Stimulated activated CD4-positive, alpha-beta T cell treated with anti-CD3 and anti-CD28 coated beads, Interleukin-4, amount 100 ng/mL, for 48 hours (primary cell): ENCODE results near the gene PRKCA.

Experiments
- DNase-seq, 2 donors: peaks; one replicate each; pipeline ENCODE4 v3.0.0-alpha.2; 2020; ENCODE audit warnings: low read depth in 2 of 2

PRKCA gene

DNA sequence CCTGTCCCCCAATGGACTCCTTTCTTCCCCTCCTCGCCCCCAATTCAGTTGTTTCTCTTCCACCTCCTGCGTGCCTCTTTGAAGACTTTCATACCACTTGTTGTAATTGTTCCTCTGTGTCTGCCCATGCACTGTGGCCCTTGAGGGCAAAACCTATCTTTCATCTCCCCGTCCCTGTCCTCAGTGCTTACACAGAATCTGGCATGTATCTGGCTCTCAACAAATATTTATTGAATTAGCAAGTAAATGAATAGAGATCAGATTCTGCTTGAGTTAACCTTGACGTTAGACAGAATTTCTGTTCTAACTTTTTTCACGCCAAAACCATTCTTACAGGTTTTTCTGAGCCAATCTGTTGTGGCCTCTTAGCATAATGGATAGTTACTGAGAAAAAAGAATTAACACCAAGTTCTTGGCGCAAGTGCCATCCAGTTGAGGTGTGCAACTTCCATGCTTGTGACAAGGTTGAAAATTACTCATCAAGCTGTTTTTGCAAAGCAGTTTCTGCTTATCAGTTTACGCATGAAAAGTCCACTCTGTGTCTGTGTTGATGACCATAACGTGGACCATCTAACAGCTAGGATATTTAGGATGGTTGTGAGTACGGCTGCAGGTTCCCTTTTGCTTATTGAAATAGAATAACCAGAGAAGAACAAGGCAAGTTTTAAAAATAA lies 215.1 kb downstream of the PRKCA start:
- no peak for DNase-seq

DNA sequence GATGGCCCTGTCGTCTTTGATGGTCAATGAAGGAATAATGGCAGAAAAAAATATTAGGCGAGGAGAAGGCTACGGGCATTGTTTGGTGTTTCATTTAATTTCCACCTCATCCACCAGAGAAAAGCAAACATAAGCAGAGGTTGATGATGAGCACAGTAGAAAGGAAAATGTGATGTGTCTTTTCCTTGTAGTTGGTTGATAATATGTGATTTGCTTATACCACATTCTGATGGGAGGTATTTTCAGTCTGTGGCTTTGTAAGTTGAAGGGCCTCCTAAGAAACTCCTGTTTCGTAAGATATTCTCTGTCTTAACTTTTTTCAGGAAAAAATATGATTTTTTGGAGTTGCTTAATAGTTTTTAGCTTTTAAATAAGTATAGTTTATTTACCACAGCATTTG lies 215.7 kb downstream of the PRKCA start:
- DNase-seq, result no peak

DNA sequence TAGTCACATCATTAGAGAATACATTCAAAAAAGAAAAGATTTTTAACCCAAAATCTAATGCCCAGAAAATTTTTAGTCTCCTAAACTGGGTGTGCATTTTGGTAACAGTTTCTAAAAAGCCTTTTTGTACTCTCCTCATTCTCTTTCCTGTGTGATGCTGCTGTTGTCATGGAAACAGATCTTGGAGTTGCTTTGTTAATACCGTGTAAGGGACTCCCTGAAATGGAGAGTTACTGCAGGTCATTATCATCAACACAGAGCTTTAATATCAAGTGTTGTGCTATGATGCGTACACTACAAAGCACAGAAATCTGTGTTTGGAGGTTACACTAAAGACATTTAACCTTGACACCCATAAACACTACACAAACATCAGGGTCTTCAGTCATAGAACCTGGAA lies 216.3 kb downstream of the PRKCA start:
- DNase-seq, result no peak

DNA sequence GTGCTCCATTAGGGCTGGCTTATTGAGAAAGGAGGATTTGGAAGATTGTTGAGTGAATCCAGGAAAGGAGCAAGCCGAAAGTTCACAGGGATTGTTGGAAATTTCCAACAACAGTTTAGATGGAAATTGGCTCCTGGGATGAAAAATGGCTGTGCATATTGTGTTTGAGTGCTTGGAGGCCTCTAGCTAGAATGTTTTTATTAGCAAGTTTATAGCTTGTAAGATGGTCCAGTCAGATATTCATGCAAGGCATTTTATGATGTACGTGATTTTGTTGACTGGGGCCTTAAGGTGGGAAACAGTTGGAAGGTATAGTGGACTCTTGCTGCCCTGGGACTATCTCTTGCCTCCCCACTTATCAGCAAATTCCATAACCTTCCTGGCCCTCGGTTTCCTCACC lies 216.7 kb downstream of the PRKCA start:
- no peak for DNase-seq

DNA sequence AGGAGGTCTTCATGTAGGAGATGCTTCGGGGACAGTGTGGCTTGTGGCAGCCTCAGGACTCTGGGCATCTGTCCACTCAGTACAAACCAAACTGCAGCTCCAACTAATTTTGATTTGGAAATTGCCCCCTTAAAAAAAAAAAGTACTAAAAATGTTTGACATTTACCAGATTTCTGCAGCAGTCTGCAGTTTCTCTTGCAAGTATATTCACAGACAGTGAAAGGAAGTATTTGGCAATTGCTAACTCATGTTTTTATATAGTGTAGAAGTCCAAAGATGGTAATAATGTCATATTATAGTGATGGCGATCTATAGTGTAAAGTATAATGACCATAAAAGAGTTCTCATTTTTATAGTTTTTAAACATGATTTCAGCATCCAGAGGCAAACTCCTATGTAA lies 218.6 kb downstream of the PRKCA start:
- no peak for DNase-seq

DNA sequence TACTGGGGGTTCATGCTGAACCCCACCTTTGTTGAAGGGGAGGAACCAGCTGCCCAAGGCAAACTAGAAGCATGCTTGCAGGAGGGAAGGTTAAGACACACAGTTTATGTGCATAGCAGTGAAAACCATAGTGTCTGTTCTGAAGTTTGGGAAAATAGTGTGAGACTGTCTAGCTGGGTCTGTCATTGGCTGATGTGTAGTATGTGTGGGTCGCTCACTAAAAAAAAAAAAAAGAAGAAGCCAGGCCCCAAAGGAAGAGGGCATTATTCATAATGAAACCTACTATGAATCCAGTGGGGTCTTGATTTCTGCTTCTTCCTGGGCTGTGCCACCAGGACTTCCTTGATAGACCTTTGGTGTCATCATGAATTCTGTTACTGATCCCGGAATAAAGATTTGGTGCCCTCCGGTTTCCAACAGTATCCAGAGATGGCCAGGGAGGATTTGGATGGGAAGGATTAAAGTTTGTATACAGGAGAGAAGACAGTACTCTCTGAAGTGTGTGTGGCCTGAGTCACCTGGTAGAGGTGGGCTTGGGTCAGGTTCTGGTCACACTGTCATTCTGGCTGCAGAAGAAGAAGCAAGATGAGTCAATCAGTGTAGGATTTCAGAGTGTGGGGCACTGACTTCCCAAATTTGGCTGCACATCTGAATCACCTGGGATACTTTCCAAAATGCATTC lies 220.3 kb downstream of the PRKCA start:
- no peak for DNase-seq

DNA sequence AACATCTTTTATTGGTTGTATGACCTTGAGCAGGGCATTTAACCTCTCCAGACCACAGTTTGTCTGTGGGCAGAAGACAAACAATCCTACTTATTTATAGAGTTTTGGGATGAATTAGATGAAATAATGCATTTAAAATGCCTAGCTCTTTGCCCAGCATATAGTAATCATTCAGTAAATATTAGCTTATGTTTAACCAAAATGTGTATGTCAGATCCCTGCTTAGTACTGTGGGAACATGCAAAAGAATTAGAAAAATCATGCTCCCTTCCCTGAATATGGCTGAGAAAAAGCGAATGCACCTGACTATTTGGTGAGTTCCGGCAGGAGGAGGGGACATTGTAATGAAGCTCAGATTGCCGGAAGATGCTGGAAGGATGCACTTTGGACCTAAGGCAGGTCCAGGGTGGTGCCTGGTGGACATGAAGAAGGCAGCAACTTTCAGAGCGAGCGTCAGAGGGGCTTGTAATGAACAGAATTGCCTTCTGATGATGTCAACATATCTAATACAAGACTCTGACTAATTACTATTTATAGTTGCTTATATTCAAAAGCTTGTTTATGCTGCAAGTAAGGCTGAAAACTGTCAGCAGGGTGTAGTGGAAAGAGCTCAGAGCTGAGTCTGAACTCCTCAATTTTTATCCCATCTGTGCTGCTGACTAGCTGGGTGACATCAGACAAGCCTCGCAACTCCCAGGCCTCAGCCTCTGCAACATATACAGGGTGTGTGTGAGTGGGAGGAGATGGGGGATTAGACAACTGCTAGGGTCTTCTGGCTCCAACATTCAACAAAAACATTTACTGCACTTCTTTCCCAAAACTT lies 221.2 kb downstream of the PRKCA start:
- no peak for DNase-seq

DNA sequence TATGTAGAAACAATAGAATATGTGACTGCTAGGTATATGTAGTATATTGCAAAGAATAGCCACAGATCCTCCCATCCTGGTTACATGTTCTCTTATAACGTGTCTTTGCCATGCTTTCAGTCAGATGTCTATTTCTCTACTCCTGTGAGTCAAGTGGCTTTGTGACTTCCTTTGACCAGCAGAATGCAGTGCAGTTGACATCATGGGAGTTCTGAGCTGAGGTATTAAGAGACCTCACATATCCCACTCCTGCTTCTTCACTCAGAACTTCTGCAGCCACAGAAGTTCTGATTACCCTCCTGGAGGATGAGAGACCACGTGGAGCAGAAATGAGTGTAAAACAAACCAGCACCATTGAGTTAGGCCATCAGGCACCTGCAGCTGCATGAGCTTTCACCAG lies 222.5 kb downstream of the PRKCA start:
- DNase-seq, result no peak

DNA sequence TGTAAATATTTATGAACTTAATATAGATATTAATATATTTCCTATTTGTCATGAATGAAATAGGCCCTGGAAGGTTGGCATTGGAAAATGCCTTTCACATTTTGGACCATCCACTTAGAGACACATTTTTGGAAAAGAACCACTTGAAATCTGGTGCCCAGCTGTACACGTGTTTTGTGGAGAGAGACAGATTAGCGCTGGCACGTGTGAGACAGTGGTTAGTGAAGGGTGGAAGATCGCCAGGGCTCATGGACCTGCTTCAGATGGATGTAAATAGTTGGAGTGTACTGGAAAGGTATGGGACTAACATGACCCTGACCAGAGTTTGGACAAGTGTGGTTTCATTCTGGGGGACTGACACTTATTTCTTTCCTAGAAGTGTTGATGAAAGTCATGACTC lies 222.9 kb downstream of the PRKCA start:
- DNase-seq, result no peak

DNA sequence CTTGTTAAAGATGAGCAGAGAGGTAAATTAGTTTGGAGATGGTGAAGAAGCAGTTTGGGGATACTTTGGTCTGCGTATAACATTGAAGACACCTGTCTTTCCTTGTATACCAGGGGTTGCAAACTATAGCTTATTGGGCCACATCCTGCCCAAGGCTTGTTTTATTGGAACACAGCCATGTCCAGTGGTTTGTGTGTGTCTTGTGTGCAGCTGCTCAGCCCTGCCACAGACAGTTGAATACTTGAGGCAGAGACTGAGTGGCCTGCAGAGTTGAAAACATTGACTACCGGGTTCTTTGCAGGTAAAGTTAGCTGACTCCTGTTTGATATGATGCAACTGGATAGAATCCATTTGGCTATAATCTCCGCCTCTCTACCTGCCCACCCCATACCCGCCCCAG lies 224.4 kb downstream of the PRKCA start:
- no peak for DNase-seq

DNA sequence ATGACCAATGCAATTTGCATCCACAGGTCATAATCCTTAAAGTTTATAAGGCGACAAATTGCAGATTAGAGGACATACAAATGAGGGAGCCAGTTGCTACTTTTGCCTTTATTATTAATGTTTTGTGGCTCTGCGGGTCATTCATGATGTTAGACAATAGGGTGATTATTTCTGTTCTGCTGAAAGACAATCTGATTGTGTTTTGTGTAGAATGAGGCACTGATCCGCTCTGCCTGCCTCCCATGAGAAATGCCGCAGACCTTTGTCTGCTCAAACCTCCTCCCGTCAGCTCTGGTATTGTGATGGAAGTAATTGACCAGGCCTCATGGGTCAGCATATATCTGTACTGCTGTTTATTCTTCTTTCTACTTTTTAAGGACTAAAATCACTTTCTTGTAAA lies 224.9 kb downstream of the PRKCA start:
- no peak for DNase-seq

DNA sequence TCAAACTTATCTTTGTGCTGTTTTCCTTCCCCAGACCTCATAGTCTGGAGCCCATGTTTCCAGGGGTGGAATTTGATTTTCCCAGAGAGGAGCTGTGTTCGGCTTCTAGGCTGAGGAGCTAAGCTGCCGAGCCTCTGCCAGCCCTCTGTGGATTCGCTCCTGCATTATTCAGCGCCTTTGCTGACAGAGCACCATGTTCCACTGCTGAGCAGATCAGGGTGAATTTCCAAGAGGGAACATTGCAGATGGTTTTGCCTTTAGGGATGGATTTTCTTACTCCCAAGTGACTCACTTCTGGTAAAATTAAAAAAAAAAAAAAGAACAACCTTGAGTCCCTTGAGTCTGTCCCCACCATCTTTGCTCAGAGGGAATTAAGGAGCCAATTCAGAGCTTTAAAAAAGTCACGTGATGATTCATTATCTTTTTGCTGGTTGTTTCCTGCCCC lies 229.5 kb downstream of the PRKCA start:
- no peak for DNase-seq

DNA sequence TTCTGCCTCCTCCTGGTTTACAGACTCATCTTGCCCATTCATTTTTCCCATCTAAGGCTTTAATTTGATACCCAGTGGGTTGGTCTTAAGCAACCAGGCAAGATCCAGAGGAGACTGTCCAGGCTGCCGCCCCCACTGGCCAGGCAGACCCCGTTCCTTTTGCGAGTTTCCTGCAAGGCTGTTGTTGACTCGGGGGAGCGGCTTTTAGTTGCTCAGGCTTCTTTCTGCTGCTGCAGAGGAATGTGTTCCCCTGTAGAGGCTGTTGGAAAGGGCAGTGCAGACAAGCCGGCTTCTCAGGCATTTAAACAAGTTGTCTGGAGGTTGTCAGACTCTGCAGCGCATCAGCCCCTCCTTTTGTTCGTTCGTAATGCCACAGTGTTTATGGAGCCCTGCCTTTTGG lies 231.2 kb downstream of the PRKCA start:
- no peak for DNase-seq

DNA sequence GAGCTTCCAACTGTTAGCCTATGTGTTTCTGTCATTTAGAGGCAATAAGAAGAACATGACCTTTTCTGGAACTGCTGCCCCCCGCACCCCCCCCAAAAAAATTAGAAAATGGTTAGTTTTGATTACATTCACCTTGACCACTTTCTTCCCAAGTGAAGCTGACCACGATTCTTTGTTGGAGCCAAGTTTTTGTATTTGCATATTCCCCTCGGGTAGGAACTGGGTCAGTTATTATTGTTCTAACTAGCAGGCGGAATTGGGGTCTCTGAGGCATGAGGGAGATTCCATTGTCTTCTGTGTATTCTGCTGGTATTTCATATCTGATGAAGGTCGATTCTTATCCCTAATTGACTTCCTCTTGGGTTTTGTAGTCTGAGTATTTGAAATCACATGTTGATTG lies 231.6 kb downstream of the PRKCA start:
- DNase-seq, result no peak

DNA sequence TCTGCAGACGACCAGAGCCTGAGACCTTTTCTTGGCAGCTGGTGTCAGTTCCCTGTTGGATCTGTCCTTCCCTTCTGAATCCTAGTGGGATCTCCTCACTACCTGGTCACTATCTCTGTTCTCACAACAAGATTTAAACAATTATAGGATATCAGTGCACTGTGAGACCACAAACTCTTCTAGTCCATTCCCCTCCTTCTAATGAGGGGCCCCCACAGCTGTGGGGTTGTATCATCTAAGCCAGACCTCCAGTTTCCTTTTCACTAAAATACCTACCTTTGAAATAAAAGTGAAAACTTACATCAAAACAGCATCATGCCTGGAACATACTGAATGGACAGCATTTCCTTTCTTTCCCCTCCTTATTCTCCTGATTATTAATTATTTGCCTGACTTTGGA lies 233.2 kb downstream of the PRKCA start:
- DNase-seq, result no peak

DNA sequence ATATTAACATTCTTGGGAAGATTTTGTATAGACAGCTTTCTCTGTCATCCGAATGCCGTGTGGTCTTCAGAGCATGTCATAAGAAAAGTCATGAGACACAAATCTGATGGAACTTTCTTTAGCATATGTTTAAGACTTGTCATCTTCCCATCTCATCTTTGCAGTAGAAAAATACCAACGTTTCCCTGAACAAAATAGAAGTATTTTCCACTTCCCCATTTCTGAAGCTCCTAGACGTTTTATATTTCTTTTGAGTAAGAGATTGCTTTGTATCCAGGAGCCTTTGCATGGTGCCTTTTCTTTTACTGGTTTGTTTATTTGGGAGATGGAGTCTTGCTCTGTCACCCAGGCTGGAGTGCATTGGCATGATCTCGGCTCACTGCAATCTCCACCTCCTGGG lies 235.1 kb downstream of the PRKCA start:
- no peak for DNase-seq

DNA sequence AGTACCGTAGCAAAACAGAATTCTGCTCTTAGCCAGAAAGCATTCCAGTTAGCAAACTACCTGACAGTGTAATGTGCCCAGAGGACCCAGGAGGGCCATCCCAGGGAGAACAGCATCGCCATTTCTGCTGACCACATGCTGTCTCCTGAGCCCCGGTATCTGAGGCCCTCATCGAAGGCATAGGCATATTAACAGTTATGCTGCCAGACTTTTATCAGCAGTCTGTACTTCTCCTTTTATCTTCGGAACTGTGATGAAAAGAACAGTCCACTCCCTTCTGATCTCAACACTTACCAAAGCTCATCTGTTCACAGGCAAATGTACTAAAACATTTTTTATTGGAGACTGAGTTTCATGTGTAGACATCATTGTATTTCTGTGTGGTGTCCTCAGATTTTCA lies 236.4 kb downstream of the PRKCA start:
- DNase-seq, result no peak

DNA sequence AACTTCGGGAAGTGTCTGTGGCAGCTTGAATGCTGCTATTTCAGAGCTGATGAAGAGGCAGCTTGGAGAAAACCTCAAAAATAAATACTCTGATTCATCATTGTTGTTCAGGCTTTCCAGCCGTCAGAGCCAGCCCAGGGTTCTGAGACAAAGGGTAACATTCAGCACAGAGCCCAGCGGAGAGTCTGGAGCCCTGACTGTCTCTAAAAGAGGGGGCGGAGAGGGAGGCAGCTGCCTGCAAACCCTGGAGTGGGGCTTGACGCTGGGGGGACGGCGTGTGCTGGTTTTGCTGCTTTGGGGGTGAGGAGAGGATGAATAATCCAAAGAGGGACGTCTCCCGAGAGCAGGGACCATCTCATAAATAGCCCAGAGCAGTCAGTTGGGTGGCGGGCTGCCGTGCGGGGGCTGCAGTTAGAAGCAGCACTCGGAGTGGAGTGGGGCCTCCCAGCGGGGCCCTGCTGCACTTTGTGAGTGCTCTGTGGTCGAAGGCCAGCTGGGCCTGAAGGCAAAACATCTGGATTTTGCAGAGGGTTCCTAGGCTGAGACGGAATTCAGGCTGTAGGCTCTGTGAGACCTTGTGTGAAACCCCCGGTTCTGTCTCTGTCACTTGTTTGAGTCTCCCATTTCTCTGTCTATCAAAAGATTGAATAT lies 237.8 kb downstream of the PRKCA start:
- no peak for DNase-seq

DNA sequence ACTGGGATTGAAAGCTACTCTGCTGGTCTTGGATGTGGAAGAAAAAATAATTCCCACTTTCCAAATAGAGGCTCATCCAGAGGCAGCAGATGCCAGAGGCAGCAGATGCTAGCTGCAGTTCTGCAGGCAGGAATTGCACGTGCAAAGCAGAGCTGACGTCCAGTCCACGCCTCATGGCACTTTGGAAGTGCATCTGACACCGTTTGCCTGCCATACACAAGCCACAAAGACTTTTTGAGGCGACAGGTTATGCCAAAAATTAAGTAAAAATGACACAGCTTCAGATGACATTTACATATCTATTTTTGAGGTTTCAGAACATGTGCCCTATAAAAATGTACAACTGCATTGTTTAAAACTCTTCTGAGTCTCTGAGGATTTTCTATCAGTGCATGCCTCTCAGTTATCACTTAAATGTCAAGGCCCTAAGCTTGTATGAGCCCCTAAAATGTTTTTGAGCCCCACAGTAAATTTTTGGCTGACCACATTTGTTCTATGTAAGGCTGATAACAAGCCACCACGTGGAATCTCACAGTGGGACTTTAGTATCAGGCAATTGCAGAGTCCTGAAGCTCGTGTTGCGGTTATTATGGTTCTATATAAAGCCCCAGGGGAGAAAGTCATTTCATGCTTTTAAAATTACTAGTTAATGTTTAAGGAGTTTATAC lies 239.2 kb downstream of the PRKCA start:
- no peak for DNase-seq

DNA sequence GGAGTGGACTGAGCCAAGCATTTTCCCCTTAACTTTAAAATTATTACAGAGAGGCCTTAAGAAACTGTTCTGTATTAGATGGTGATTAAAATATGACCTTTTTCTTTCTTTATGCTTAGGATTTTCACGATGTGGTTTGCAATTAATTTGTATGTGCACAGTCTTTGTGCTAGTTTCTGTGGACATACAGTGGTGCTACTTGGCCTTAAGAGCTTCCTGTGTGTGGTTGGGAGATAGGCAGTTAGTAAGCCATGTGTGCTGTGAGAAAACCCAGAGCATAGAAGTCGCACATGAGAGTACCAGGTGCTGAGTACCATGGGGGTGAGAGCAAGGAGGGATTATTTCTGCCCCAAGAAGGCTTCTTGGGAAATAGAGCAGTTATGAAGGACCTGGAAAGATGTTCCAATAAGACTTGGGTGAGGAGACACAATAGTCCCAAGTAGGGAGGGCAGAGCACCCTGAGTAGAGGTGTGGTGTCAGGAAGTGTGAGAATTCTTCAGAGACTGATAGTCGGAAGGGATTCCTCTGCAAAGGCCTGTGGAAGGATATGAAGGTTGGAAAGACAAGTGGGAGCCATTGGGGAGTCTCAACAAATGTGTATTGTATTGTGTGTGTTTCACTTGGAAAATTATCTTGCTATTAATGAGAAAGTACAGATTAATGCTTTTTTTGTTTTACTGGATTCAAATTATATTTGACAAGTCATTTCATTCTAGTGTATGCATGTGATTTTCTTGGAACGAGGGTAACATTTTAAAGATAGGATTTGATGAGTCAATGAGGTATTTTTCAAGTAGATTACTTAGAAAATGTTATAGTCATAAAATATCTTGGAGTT lies 239.9 kb downstream of the PRKCA start:
- no peak for DNase-seq

DNA sequence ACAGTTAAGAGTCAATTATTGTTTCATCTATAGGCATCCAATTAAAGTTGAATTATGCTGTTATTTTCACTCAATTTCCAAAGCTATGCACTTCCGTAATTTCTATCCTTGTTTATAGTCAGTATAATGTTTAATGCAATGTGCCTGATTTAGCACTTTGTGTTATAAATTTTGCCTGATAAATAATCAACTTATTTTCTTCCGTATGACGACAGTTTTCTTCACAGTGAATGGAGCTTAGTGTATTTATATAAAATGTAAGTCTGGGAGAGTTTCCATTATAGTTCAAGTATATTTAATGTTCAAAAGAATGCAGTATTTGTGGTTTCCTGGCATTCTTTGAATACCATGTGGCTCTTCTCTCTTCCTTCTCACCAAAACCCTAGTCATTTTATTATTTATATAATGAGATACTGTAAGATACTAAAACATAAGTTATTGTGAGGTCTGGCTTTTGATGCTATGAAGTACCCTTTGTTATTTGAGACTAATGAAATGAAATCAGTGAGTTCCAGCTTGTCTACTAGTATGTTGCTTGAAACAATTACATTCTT lies 240.6 kb downstream of the PRKCA start:
- DNase-seq, result no peak
